ENCODE measurements around the gene USH1C. TPM values are rescaled to one million over a fixed set of nuclear protein-coding genes. Genes with fewer than 3 reads are reported as not detected.

USH1C gene
- total and polyA plus RNA-seq, 2 of the 4 experiments (the other 2 are of a cell fraction): not detected

DNA sequence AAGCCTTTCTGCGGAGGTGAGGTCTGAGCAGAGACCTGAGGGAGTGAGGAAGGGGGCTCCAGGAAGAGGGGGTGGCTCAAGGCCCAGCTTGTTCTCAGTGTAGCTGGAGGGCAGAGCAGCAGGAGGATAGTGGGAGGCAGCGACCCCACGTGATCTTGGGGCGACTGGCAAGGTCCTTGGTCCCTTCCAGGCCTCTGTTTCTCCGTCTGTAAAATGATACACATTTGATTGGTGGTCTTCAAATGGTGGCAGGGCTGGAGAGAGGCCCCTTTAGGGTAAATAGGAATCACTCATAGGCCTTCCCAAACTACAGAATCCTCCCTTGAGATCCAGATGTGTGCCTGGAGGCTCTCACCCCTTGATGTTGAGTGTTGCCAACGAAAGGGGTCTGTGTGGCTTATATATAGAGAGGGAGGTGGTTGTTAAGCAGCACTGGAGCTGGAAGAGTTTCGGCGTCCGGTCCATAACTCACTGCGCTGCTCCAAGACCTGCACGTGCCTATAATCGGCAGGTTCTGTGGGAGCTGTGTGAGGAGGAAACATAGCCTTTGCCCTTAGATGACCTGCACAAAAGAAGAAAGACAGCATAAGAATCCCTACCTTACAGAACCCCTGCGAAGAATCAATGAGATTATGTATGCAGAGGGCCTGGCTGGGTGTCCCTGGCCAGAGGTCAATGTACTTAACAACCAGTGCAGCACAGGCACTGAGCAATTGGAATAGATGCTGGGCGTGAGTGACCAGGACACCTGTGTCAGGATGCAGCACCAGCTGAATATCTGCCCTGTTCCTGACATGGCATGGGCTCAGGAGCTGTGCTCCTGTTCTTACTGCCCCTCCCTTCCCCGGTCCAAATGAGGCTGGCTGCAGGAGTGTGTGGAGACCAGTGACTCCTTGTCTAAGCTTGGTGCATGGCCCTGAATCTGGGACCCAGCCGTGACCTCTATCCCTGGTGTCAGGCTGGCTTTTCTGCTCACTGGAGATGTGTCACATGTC lies 31.5 kb upstream of the USH1C start:
- dilution Hi-C loops (cut with HindIII; ENCODE audit: low sequenced_read_pairs, unreplicated experiment): no loop called here

More for the DNA sequence above, 31.5 kb upstream of the USH1C start:
- Histone ChIP-seq H3K27me3 (ENCODE audit: control insufficient read depth, insufficient read depth, low read length) (peaks cover 3% of the 10 kb centered on the region; the same call in 1 of the 2 replicates), H3K14ac (replicated peaks; ENCODE audit: low read depth, low read length) (no peak overlapping the region), H3K79me1 (ENCODE audit: low read depth in 1 of 2, low read length in 2 of 2) (no peaks in the 10 kb centered on the region), H3K9ac (ENCODE audit: low read depth, low read length) (no peak overlapping the region), H2BK120ac (ENCODE audit: low read depth, low read length) (no peak overlapping the region), H4K5ac (ENCODE audit: low read depth, low read length) (no peak overlapping the region), H2AK5ac (ENCODE audit: low read depth, low read length) (no peak overlapping the region), H3K4me3 (ENCODE audit: insufficient read depth, low read depth, low read length) (no peak overlapping the region), H3K27ac (ENCODE audit: insufficient read depth, low read length) (no peak overlapping the region), H2AK9ac (replicated peaks; ENCODE audit: low read depth, low read length, poor library complexity) (no peak overlapping the region), H3K9me3 (ENCODE audit: control insufficient read depth, insufficient read depth, low read length) (no peaks in the 10 kb centered on the region), H4K20me1 (ENCODE audit: insufficient read depth, low read length) (no peaks in the 10 kb centered on the region), H2BK20ac (ENCODE audit: low read depth, low read length) (no peak overlapping the region), H3K18ac (ENCODE audit: low read depth, low read length) (no peak overlapping the region), H3K4me2 (ENCODE audit: low read depth, low read length) (no peak overlapping the region), H3K4me1 (ENCODE audit: control insufficient read depth, insufficient read depth, low read length) (no peaks in the 10 kb centered on the region), H3K9me1 (ENCODE audit: insufficient read depth, low read length) (no peaks in the 10 kb centered on the region), H2BK15ac (ENCODE audit: low read depth, low read length) (no peak overlapping the region), H3K4ac (ENCODE audit: low read depth, low read length) (no peak overlapping the region), H3K36me3 (ENCODE audit: control insufficient read depth, insufficient read depth, low read length) (no peaks in the 10 kb centered on the region), H3K23ac (ENCODE audit: low read depth, low read length) (no peak overlapping the region), H4K91ac (ENCODE audit: insufficient read depth, low read depth, low read length) (no peak overlapping the region), H2BK5ac (ENCODE audit: low read depth, low read length, poor library complexity, severe bottlenecking) (no peak overlapping the region), H2AFZ (replicated peaks; ENCODE audit: low read length, poor library complexity) (no peak overlapping the region), H4K8ac (ENCODE audit: low read depth in 2 of 2, low read length in 2 of 2) (no peak overlapping the region), H3K56ac (ENCODE audit: extremely low read depth, insufficient read depth, low read length) (no peak overlapping the region)
- ChIA-PET POLR2A (ENCODE audit: unreplicated experiment) (no interaction called here), CTCF (interaction anchor here (0.5 kb wide), 1 partner anchor 303 kb away, joined by 6 read pairs; no protein-coding TSS in a partner anchor)
- intact Hi-C loops (cut with micrococcal nuclease): no loop called here
- ATAC-seq (ENCODE audit: low read depth) (no peak), DNase-seq (no peak)
- BruUV-seq (replicated peaks): no TSS peak
- WGBS, 2 experiments (ENCODE audit: extremely low coverage in 2 of 2, insufficient read length in 1 of 2): no CpG with 5 or more reads among the region's 16 CpGs
- TF ChIP-seq, protein P1, sequence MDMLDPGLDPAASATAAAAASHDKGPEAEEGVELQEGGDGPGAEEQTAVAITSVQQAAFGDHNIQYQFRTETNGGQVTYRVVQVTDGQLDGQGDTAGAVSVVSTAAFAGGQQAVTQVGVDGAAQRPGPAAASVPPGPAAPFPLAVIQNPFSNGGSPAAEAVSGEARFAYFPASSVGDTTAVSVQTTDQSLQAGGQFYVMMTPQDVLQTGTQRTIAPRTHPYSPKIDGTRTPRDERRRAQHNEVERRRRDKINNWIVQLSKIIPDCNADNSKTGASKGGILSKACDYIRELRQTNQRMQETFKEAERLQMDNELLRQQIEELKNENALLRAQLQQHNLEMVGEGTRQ (IDR thresholded peaks at IDR 0.05; ENCODE audit: low read depth, low read length): no peak
- no peak for TF ChIP-seq MAZ (IDR thresholded peaks at IDR 0.05; ENCODE audit: borderline replicate concordance, low read depth, low read length)
- TF ChIP-seq BHLHE40 (IDR thresholded peaks at IDR 0.05; ENCODE audit: low read depth, low read length): no peak
- no peak for TF ChIP-seq CHD1 (IDR thresholded peaks at IDR 0.05; ENCODE audit: low read depth, low read length)
- no peak for TF ChIP-seq RFX5 (IDR thresholded peaks at IDR 0.05; ENCODE audit: low read depth, low read length)
- TF ChIP-seq NFE2L2 (IDR thresholded peaks at IDR 0.05; ENCODE audit: low read depth, low read length): no peak
- TF ChIP-seq MAFK (IDR thresholded peaks at IDR 0.05; ENCODE audit: low read depth, low read length): no peak
- TF ChIP-seq CEBPB (IDR thresholded peaks at IDR 0.05; ENCODE audit: low read depth, low read length): no peak
- TF ChIP-seq, protein P2, sequence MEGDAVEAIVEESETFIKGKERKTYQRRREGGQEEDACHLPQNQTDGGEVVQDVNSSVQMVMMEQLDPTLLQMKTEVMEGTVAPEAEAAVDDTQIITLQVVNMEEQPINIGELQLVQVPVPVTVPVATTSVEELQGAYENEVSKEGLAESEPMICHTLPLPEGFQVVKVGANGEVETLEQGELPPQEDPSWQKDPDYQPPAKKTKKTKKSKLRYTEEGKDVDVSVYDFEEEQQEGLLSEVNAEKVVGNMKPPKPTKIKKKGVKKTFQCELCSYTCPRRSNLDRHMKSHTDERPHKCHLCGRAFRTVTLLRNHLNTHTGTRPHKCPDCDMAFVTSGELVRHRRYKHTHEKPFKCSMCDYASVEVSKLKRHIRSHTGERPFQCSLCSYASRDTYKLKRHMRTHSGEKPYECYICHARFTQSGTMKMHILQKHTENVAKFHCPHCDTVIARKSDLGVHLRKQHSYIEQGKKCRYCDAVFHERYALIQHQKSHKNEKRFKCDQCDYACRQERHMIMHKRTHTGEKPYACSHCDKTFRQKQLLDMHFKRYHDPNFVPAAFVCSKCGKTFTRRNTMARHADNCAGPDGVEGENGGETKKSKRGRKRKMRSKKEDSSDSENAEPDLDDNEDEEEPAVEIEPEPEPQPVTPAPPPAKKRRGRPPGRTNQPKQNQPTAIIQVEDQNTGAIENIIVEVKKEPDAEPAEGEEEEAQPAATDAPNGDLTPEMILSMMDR (conservative IDR thresholded peaks at IDR 0.05; ENCODE audit: low read depth, low read length): no peak
- TF ChIP-seq MXI1 (IDR thresholded peaks at IDR 0.05; ENCODE audit: borderline replicate concordance, low read depth, low read length): no peak
- TF ChIP-seq RAD21 (IDR thresholded peaks at IDR 0.05; ENCODE audit: low read length): no peak
- no peak for TF ChIP-seq RCOR1 (IDR thresholded peaks at IDR 0.05; ENCODE audit: insufficient replicate concordance, low read length)
- TF ChIP-seq, protein P3, sequence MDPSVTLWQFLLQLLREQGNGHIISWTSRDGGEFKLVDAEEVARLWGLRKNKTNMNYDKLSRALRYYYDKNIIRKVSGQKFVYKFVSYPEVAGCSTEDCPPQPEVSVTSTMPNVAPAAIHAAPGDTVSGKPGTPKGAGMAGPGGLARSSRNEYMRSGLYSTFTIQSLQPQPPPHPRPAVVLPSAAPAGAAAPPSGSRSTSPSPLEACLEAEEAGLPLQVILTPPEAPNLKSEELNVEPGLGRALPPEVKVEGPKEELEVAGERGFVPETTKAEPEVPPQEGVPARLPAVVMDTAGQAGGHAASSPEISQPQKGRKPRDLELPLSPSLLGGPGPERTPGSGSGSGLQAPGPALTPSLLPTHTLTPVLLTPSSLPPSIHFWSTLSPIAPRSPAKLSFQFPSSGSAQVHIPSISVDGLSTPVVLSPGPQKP (IDR thresholded peaks at IDR 0.05; ENCODE audit: borderline replicate concordance, low read depth, low read length): no peak
- TF ChIP-seq POLR2A (IDR thresholded peaks at IDR 0.05; ENCODE audit: low read depth, low read length): no peak
- in situ Hi-C loops (cut with MboI; ENCODE audit: low sequenced_read_pairs): no loop called here

Data from IMR-90 (cell line).